GM18499 (cell line): ENCODE measurements around the gene ISLR2.
"Not testable (repeated sequence)": the region's sequence is repeated elsewhere in the genome, so short reads cannot be mapped to it uniquely, and the experiment has no call there.

ENCODE experiments used
- ATAC-seq: cut with Tn5 transposase; IDR thresholded peaks from one replicate; pipeline ENCODE4 v1.9.1; 2021; ENCODE audit warnings: moderate number of reproducible peaks; ENCODE audit not compliant: insufficient read depth, unreplicated experiment

ISLR2 gene

GRCh38 chr15:74130155-74130848, at the start of gene ISLR2:
TSS of gene ISLR2 (plus strand) at chr15:74130586. CDS start at chr15:74132755, 2,169 bp downstream.
- no peak for ATAC-seq

- not testable (repeated sequence) for ATAC-seq
These were observed 47.9 kb upstream of the ISLR2 start, which contains the start of gene GOLGA6A for GRCh38 chr15:74082450-74082849. TSS of gene GOLGA6A (minus strand) at chr15:74082550. CDS start at chr15:74082509, 41 bp downstream.

- ATAC-seq, result not testable (repeated sequence)
These were observed 35.8 kb upstream of the ISLR2 start for GRCh38 chr15:74094567-74094966.

GRCh38 chr15:74095610-74096009, 34.8 kb upstream of the ISLR2 start:
- ATAC-seq, result not testable (repeated sequence)

GRCh38 chr15:74096753-74097474, 33.5 kb upstream of the ISLR2 start:
- not testable (repeated sequence) for ATAC-seq

- ATAC-seq, result not testable (repeated sequence)
These were observed 30.2 kb upstream of the ISLR2 start for GRCh38 chr15:74099963-74100733.

- ATAC-seq, result no peak
These were observed 22.3 kb upstream of the ISLR2 start for GRCh38 chr15:74108111-74108510.

GRCh38 chr15:74108611-74109010, 21.8 kb upstream of the ISLR2 start:
- not testable (repeated sequence) for ATAC-seq

- ATAC-seq, result no peak
These were observed 20.7 kb upstream of the ISLR2 start for GRCh38 chr15:74109713-74110112.

GRCh38 chr15:74120426-74120825, 10.0 kb upstream of the ISLR2 start:
- no peak for ATAC-seq

- ATAC-seq, result no peak
These were observed 9.3 kb upstream of the ISLR2 start for GRCh38 chr15:74121039-74121438.

- ATAC-seq, result no peak
These were observed 8.5 kb upstream of the ISLR2 start for GRCh38 chr15:74121858-74122257.

- ATAC-seq, result no peak
These were observed 7.8 kb upstream of the ISLR2 start for GRCh38 chr15:74122403-74123130.

- ATAC-seq, result no peak
These were observed 7.3 kb upstream of the ISLR2 start for GRCh38 chr15:74123131-74123429.

- ATAC-seq, result no peak
These were observed 6.7 kb upstream of the ISLR2 start for GRCh38 chr15:74123658-74124057.

GRCh38 chr15:74124196-74124595, 6.2 kb upstream of the ISLR2 start:
- no peak for ATAC-seq

- ATAC-seq, result no peak
These were observed 5.6 kb upstream of the ISLR2 start for GRCh38 chr15:74124759-74125158.

GRCh38 chr15:74127255-74127953, 3.0 kb upstream of the ISLR2 start:
- ATAC-seq, result no peak

GRCh38 chr15:74127954-74128784, 2.2 kb upstream of the ISLR2 start:
- no peak for ATAC-seq
